Tibial nerve (tissue), 4 donors: ENCODE measurements around the gene WDR3. TPM values are rescaled to one million over a fixed set of nuclear protein-coding genes. Genes with fewer than 3 reads are reported as not detected.

Experiments used
- DNase-seq, 2 donors: peaks; one replicate each; pipeline ENCODE4 v3.0.0-alpha.2; 2019; ENCODE audit warnings: low spot score in 2 of 2
- H3K27ac ChIP-seq, 4 donors: fragments of 200-600 bp; sonication (generic) in 3 of 4; one replicate each; pipeline ENCODE4 v1.5.1; 2017 to 2019; ENCODE audit warnings: mild to moderate bottlenecking in 1 of 4
- H3K27me3 ChIP-seq, 2 donors: fragments of 200-600 bp; sonication (generic) in 1 of 2; one replicate each; pipeline versions ENCODE4 v1.5.1 to v1.6.0; 2017 to 2019
- H3K36me3 ChIP-seq, 3 donors: fragments of 200-600 bp; sonication (generic); one replicate each; pipeline ENCODE4 v1.5.1; 2018 to 2019
- H3K4me1 ChIP-seq, 4 donors: fragments of 200-600 bp; sonication (generic) in 3 of 4; one replicate each; pipeline ENCODE4 v1.5.1; 2017 to 2019
- H3K4me3 ChIP-seq, 4 donors: fragments of 200-600 bp; sonication (generic) in 3 of 4; one replicate each; pipeline ENCODE4 v1.5.1; 2017 to 2019; ENCODE audit warnings: mild to moderate bottlenecking in 1 of 4, moderate library complexity in 1 of 4
- H3K9me3 ChIP-seq, 4 donors: fragments of 200-600 bp; sonication (generic) in 3 of 4; one replicate each; pipeline ENCODE4 v1.5.1; 2017 to 2019
- CTCF ChIP-seq, 5 experiments: fragments of 200-600 bp in 3 of 5; fragments of 450-650 bp in 2 of 5; sonication (generic) in 3 of 5; IDR thresholded peaks; one replicate each; pipeline ENCODE4 v1.5.1; 2016 to 2019; ENCODE audit warnings: antibody characterized with exemption in 5 of 5, mild to moderate bottlenecking in 3 of 5, moderate library complexity in 2 of 5
- EP300 ChIP-seq, 2 donors: sonication (generic); formaldehyde crosslinking; IDR thresholded peaks; one replicate each; pipeline ENCODE4 v1.6.1; 2017; ENCODE audit warnings: antibody characterized with exemption in 2 of 2, mild to moderate bottlenecking in 1 of 2
- POLR2A ChIP-seq, 2 donors: fragments of 450-650 bp; IDR thresholded peaks; one replicate each; pipeline ENCODE4 v1.6.1; 2017; ENCODE audit warnings: antibody characterized with exemption in 2 of 2, mild to moderate bottlenecking in 2 of 2, moderate library complexity in 2 of 2
- WGBS, 2 donors: methylation state at CpG; one replicate each; pipeline ENCODE4 v1.1.5; 2018; 5-methylcytosine and 5-hydroxymethylcytosine counted together
- total RNA-seq, 4 donors: library from RNA; depleted of rRNA; stranded (reverse); fragments of >200 nt; gene quantifications; one replicate each; pipeline ENCODE4 v1.1.0, GENCODE V29; 2016

The WDR3 gene
- total RNA-seq, 4 donors from 2014 or later = 7.2 to 10.5 (median 7.7) TPM

GRCh38 chr1:118007391-118007790, 77.9 kb downstream of the WDR3 start:
- H3K27ac ChIP-seq = no peak overlapping the region
- H3K4me3 ChIP-seq = no peak overlapping the region
- H3K9me3 ChIP-seq = no peaks in the 10 kb centered on the region
- no peaks in the 10 kb centered on the region for H3K27me3 ChIP-seq
- WGBS, 2 donors = 69 to 74% methylated on average over 2 of the region's 2 CpGs
- TF ChIP-seq CTCF (IDR thresholded peaks at IDR 0.05) = no peak
- no peak for TF ChIP-seq EP300 (IDR thresholded peaks at IDR 0.05)
- no peak for TF ChIP-seq POLR2A (IDR thresholded peaks at IDR 0.05)
- no peak for DNase-seq
- no peaks in the 10 kb centered on the region for H3K36me3 ChIP-seq
- no peaks in the 10 kb centered on the region for H3K4me1 ChIP-seq

- Histone ChIP-seq H3K4me1 (no peaks in the 10 kb centered on the region), H3K9me3 (no peaks in the 10 kb centered on the region), H3K27ac (no peak overlapping the region), H3K4me3 (no peak overlapping the region), H3K27me3 (no peaks in the 10 kb centered on the region), H3K36me3 (no peaks in the 10 kb centered on the region)
- WGBS, 2 donors = 92 to 96% methylated on average over 7 of the region's 7 CpGs
- no peak for DNase-seq
- TF ChIP-seq POLR2A (IDR thresholded peaks at IDR 0.05) (no peak), EP300 (IDR thresholded peaks at IDR 0.05) (no peak), CTCF (IDR thresholded peaks at IDR 0.05) (no peak)
Observed at GRCh38 chr1:118008011-118008410, 78.5 kb downstream of the WDR3 start.

GRCh38 chr1:118012515-118013124, 83.1 kb downstream of the WDR3 start:
- Histone ChIP-seq H3K4me3 (no peak overlapping the region), H3K9me3 (no peaks in the 10 kb centered on the region), H3K27ac (no peak overlapping the region), H3K36me3 (no peaks in the 10 kb centered on the region), H3K4me1 (no peaks in the 10 kb centered on the region), H3K27me3 (no peaks in the 10 kb centered on the region)
- WGBS, 2 donors = 66 to 72% methylated on average over 6 of the region's 6 CpGs
- DNase-seq = no peak
- TF ChIP-seq EP300 (IDR thresholded peaks at IDR 0.05) (no peak), CTCF (IDR thresholded peaks at IDR 0.05) (no peak), POLR2A (IDR thresholded peaks at IDR 0.05) (no peak)

- H3K27me3 ChIP-seq = no peaks in the 10 kb centered on the region
- no peaks in the 10 kb centered on the region for H3K9me3 ChIP-seq
- H3K27ac ChIP-seq = no peak overlapping the region
- 85 to 93% methylated on average over 6 of the region's 6 CpGs for WGBS, 2 donors
- H3K36me3 ChIP-seq = no peaks in the 10 kb centered on the region
- TF ChIP-seq POLR2A (IDR thresholded peaks at IDR 0.05) = no peak
- TF ChIP-seq EP300 (IDR thresholded peaks at IDR 0.05) = no peak
- no peak for TF ChIP-seq CTCF (IDR thresholded peaks at IDR 0.05)
- no peaks in the 10 kb centered on the region for H3K4me1 ChIP-seq
- no peak overlapping the region for H3K4me3 ChIP-seq
- no peak for DNase-seq
Observed at GRCh38 chr1:118013336-118013735, 83.8 kb downstream of the WDR3 start.

- TF ChIP-seq EP300 (IDR thresholded peaks at IDR 0.05) (no peak), POLR2A (IDR thresholded peaks at IDR 0.05) (no peak), CTCF (IDR thresholded peaks at IDR 0.05) (no peak)
- H3K9me3 ChIP-seq = no peaks in the 10 kb centered on the region
- no peak overlapping the region for H3K27ac ChIP-seq
- H3K27me3 ChIP-seq = no peaks in the 10 kb centered on the region
- no peaks in the 10 kb centered on the region for H3K4me1 ChIP-seq
- no peaks in the 10 kb centered on the region for H3K36me3 ChIP-seq
- DNase-seq = no peak
- no peak overlapping the region for H3K4me3 ChIP-seq
Observed at GRCh38 chr1:118013938-118014337, 84.4 kb downstream of the WDR3 start.

Other genes with a start within 250 kb of the WDR3 start
- gene GDAP2, start 118 bp upstream of the WDR3 start, total RNA-seq = 10 to 100 TPM; 21.8 to 24.3 (median 22.8) TPM